HepG2 (cell line): ENCODE data around the gene UFSP2. TPM values are rescaled to one million over a fixed set of nuclear protein-coding genes. Genes with fewer than 3 reads are reported as not detected.

Experiments used
- AKAP8 ChIP-seq: sonication (generic); formaldehyde crosslinking; IDR thresholded peaks from 2 replicates; pipeline ENCODE4 v1.5.1; 2020; ENCODE audit warnings: mild to moderate bottlenecking, missing genetic modification reagents
- ARNT ChIP-seq: fragments of 450-650 bp; IDR thresholded peaks from 2 replicates; pipeline ENCODE4 v1.6.1; 2017
- ATF2 ChIP-seq: sonication (generic); formaldehyde crosslinking; IDR thresholded peaks from 2 replicates; pipeline ENCODE4 v1.4.0; 2020; ENCODE audit warnings: missing genetic modification reagents
- ATM ChIP-seq: fragments of 450-650 bp; IDR thresholded peaks from 2 replicates; pipeline ENCODE4 v1.7.1; 2017; ENCODE audit warnings: mild to moderate bottlenecking, borderline replicate concordance
- CEBPG ChIP-seq: IDR thresholded peaks from 2 replicates; pipeline ENCODE4 v1.6.1; 2016
- GLI4 ChIP-seq: sonication (generic); formaldehyde crosslinking; IDR thresholded peaks from 2 replicates; pipeline ENCODE4 v1.5.1; 2020; ENCODE audit warnings: missing genetic modification reagents, mild to moderate bottlenecking, moderate library complexity, borderline replicate concordance
- HNF1A ChIP-seq, 2 experiments: sonication (generic) in 1 of 2; formaldehyde crosslinking in 1 of 2; IDR thresholded peaks; 2 replicates each; pipeline versions ENCODE4 v1.4.0 to v1.6.1; 2016 to 2020; ENCODE audit warnings: borderline replicate concordance in 1 of 2, low read depth in 1 of 2, mild to moderate bottlenecking in 1 of 2, missing genetic modification reagents in 1 of 2
- IRF1 ChIP-seq: sonication (generic); formaldehyde crosslinking; IDR thresholded peaks from 2 replicates; pipeline ENCODE4 v1.4.0; 2020; ENCODE audit warnings: low read depth, mild to moderate bottlenecking, missing genetic modification reagents
- KDM2A ChIP-seq: sonication (generic); formaldehyde crosslinking; IDR thresholded peaks from 2 replicates; pipeline ENCODE4 v1.4.0; 2020; ENCODE audit warnings: low read depth, missing genetic modification reagents, borderline replicate concordance
- KLF12 ChIP-seq: sonication (generic); formaldehyde crosslinking; IDR thresholded peaks from 2 replicates; pipeline ENCODE4 v1.4.0; 2020; ENCODE audit warnings: missing genetic modification reagents, borderline replicate concordance
- KMT2B ChIP-seq: IDR thresholded peaks from 2 replicates; pipeline ENCODE4 v1.6.1; 2016; ENCODE audit warnings: missing genetic modification reagents, missing compliant biosample characterization
- MAZ ChIP-seq, 2 experiments: sonication (generic) in 1 of 2; formaldehyde crosslinking in 1 of 2; IDR thresholded peaks; 2 replicates each; pipeline versions ENCODE4 v1.5.0 to v1.6.1; 2012 to 2020; ENCODE audit warnings: low read depth in 2 of 2, mild to moderate bottlenecking in 2 of 2, borderline replicate concordance in 1 of 2, improper control_type of control experiment in 1 of 2, low read length in 1 of 2, missing genetic modification reagents in 1 of 2, moderate library complexity in 1 of 2
- MED8 ChIP-seq: sonication (generic); formaldehyde crosslinking; IDR thresholded peaks from 2 replicates; pipeline ENCODE4 v1.8.1; 2023; ENCODE audit warnings: mild to moderate bottlenecking, missing genetic modification reagents; ENCODE audit not compliant: insufficient replicate concordance
- NCOA1 ChIP-seq: sonication (generic); formaldehyde crosslinking; IDR thresholded peaks from 2 replicates; pipeline ENCODE4 v1.9.0; 2021; ENCODE audit warnings: missing genetic modification reagents
- NCOR1 ChIP-seq: fragments of 200-600 bp; sonication (generic); IDR thresholded peaks from 2 replicates; pipeline ENCODE4 v1.7.0; 2017; ENCODE audit warnings: antibody characterized with exemption, low read length, borderline replicate concordance
- NRL ChIP-seq: sonication (generic); formaldehyde crosslinking; IDR thresholded peaks from 2 replicates; pipeline ENCODE4 v1.5.0; 2020; ENCODE audit warnings: missing genetic modification reagents, mild to moderate bottlenecking, moderate library complexity, borderline replicate concordance
- PAWR ChIP-seq: sonication (generic); formaldehyde crosslinking; IDR thresholded peaks from 2 replicates; pipeline ENCODE4 v1.4.0; 2020; ENCODE audit warnings: missing genetic modification reagents, mild to moderate bottlenecking, borderline replicate concordance
- PHF5A ChIP-seq: IDR thresholded peaks from one replicate; pipeline ENCODE4 v1.6.1; 2018; ENCODE audit warnings: low read depth, missing genetic modification reagents; ENCODE audit not compliant: unreplicated experiment
- PHF8 ChIP-seq: sonication (generic); formaldehyde crosslinking; IDR thresholded peaks from 2 replicates; pipeline ENCODE4 v1.5.0; 2020; ENCODE audit warnings: missing genetic modification reagents
- STAT5B ChIP-seq: sonication (generic); formaldehyde crosslinking; IDR thresholded peaks from 2 replicates; pipeline ENCODE4 v1.4.0; 2020; ENCODE audit warnings: missing genetic modification reagents
- ZBTB1 ChIP-seq: sonication (generic); formaldehyde crosslinking; IDR thresholded peaks from 2 replicates; pipeline ENCODE4 v1.4.0; 2020; ENCODE audit warnings: missing genetic modification reagents, borderline replicate concordance
- ZNF224 ChIP-seq: sonication (generic); formaldehyde crosslinking; IDR thresholded peaks from 2 replicates; pipeline ENCODE4 v1.5.0; 2020; ENCODE audit warnings: mild to moderate bottlenecking, missing genetic modification reagents
- ZNF343 ChIP-seq: sonication (generic); formaldehyde crosslinking; IDR thresholded peaks from 2 replicates; pipeline ENCODE4 v1.4.0; 2020; ENCODE audit warnings: mild to moderate bottlenecking, missing genetic modification reagents
- polyA plus RNA-seq, 8 experiments: library from polyadenylated mRNA; depleted of rRNA in 3 of 8; stranded (reverse) in 7 of 8; unstranded in 1 of 8; fragments of >200 nt; fragmentation: Illumina TruSeq in 4 of 8; extraction: Trizol in 4 of 8; gene quantifications; 2 replicates each; pipeline versions ENCODE4 v1.2.1 to v1.2.3, GENCODE V29; 2011 to 2016; ENCODE audit warnings: low read depth in 4 of 8, missing spikeins in 1 of 8, mixed read lengths in 1 of 8; ENCODE audit not compliant: insufficient read depth in 1 of 8
- total RNA-seq, 5 experiments: library from RNA; depleted of rRNA; stranded (reverse); fragments of >200 nt; fragmentation: Illumina TruSeq; extraction: Trizol; gene quantifications; 2 replicates each; pipeline ENCODE4 v1.2.3, GENCODE V29; 2016; ENCODE audit warnings: low read depth in 1 of 5

The UFSP2 gene
- total and polyA plus RNA-seq, 2 of the 13 experiments (the other 11 are each of a cell fraction or from before 2014, with no cell fraction given), result 24.1 to 32.3 TPM

GRCh38 chr4:185395956-185396723 is 29.6 kb downstream of the UFSP2 start (continued):
- TF ChIP-seq MED8 (CRISPR knock-in tag), result no peak
- TF ChIP-seq AKAP8 (CRISPR knock-in tag), result 0 out of 2 replicates have a peak, but pooled peaks have one; percentile 60
- TF ChIP-seq ARNT, result peak; percentile 100
- no peak for TF ChIP-seq CEBPG (CRISPR knock-in tag)
- TF ChIP-seq PAWR (CRISPR knock-in tag), result no peak
- TF ChIP-seq ZBTB1 (CRISPR knock-in tag), result no peak
- TF ChIP-seq HNF1A (IDR thresholded peaks at IDR 0.05; ENCODE audit: low read depth), result no peak
- TF ChIP-seq HNF1A (CRISPR knock-in tag; IDR thresholded peaks at IDR 0.05; ENCODE audit: borderline replicate concordance), result peak; percentile 49
- TF ChIP-seq KMT2B (CRISPR knock-in tag), result peak; percentile 73
- no peak for TF ChIP-seq IRF1 (CRISPR knock-in tag)
- no peak for TF ChIP-seq ATM
- peak; percentile 84 for TF ChIP-seq MAZ (IDR thresholded peaks at IDR 0.05; ENCODE audit: borderline replicate concordance, low read depth, low read length)
- TF ChIP-seq MAZ (CRISPR knock-in tag; IDR thresholded peaks at IDR 0.05; ENCODE audit: low read depth), result peak; percentile 89; the same call in 1 of the 2 replicates
- TF ChIP-seq NRL, result peak; percentile 98
- peak; percentile 67 for TF ChIP-seq PHF8 (CRISPR knock-in tag)
- TF ChIP-seq STAT5B (CRISPR knock-in tag), result peak; percentile 17; the same call in 1 of the 2 replicates
- TF ChIP-seq ATF2, result peak; percentile 57; the same call in 1 of the 2 replicates
- TF ChIP-seq NCOA1 (CRISPR knock-in tag), result peak; percentile 91
- peak; percentile 86 for TF ChIP-seq KLF12
- peak; percentile 98 for TF ChIP-seq KDM2A (CRISPR knock-in tag)
- TF ChIP-seq ZNF224 (CRISPR knock-in tag), result peak; percentile 78
- no peak; the same call in 1 of the 2 replicates for TF ChIP-seq GLI4
- peak; percentile 32; the same call in 1 of the 2 replicates for TF ChIP-seq NCOR1
- TF ChIP-seq PHF5A (CRISPR knock-in tag), result peak; percentile 65
- peak; percentile 78 for TF ChIP-seq ZNF343 (CRISPR knock-in tag)
